Panc1 (cell line): ENCODE measurements around the gene PARD3. TPM values are rescaled to one million over a fixed set of nuclear protein-coding genes. Genes with fewer than 3 reads are reported as not detected.

ENCODE experiments used
- ATAC-seq: fragments of 200-7000 bp; cut with Tn5 transposase; 2 replicates; pipeline ENCODE4 v1.9.1; 2020; ENCODE audit warnings: mild to moderate bottlenecking, moderate library complexity
- BruUV-seq: library from RNA; stranded (reverse); fragments of 400-500 nt; replicated peaks from 2 replicates; lab custom pipeline; 2021; lab: Mats Ljungman, UMichigan
- CTCF ChIA-PET: fragments of 300-600 bp; sonication (Branson Sonifier 250); formaldehyde crosslinking; loops from one replicate; lab custom pipeline; 2022; ENCODE audit warnings: antibody characterized with exemption; lab: Charles Lee
- POLR2A ChIA-PET: fragments of 300-600 bp; sonication (Branson Sonifier 250); formaldehyde crosslinking; loops from one replicate; lab custom pipeline; 2022; ENCODE audit warnings: antibody characterized with exemption; lab: Charles Lee
- DNase-seq: peaks from one replicate; pipeline ENCODE4 v3.0.0-alpha.2; 2010; ENCODE audit warnings: low read depth, low spot score
- H3K27ac ChIP-seq: 2 replicates; pipeline ENCODE4 v1.5.1; 2011; ENCODE audit warnings: mild to moderate bottlenecking, low read length, inconsistent platforms
- H3K27me3 ChIP-seq: fragments of 200-500 bp; sonication (Bioruptor generic); 2 replicates; pipeline ENCODE4 v1.6.0; 2014; ENCODE audit warnings: low read length, inconsistent platforms; ENCODE audit not compliant: control insufficient read depth, insufficient read depth
- H3K36me3 ChIP-seq: fragments of 200-500 bp; sonication (Bioruptor generic); 2 replicates; pipeline ENCODE4 v1.5.1; 2014; ENCODE audit warnings: inconsistent platforms, mild to moderate bottlenecking, low read length, moderate library complexity; ENCODE audit not compliant: control insufficient read depth, insufficient read depth
- H3K4me1 ChIP-seq: 2 replicates; pipeline ENCODE4 v1.5.1; 2011; ENCODE audit warnings: inconsistent platforms, mild to moderate bottlenecking, low read length, moderate library complexity; ENCODE audit not compliant: control insufficient read depth, insufficient read depth
- H3K4me3 ChIP-seq, 2 experiments: 2 replicates each; pipeline ENCODE4 v1.5.1; 2011 to 2012; ENCODE audit warnings: low read depth in 2 of 2, low read length in 2 of 2, mild to moderate bottlenecking in 2 of 2, inconsistent platforms in 1 of 2, moderate library complexity in 1 of 2
- H3K9me3 ChIP-seq: fragments of 200-500 bp; sonication (Bioruptor generic); 2 replicates; pipeline ENCODE4 v1.5.1; 2014; ENCODE audit warnings: low read depth, mild to moderate bottlenecking, inconsistent platforms, low read length, moderate library complexity; ENCODE audit not compliant: control insufficient read depth, insufficient read depth
- CTCF ChIP-seq: fragments of 450-650 bp; IDR thresholded peaks from 2 replicates; pipeline ENCODE4 v1.5.1; 2017; ENCODE audit warnings: mild to moderate bottlenecking
- POLR2AphosphoS5 ChIP-seq: IDR thresholded peaks from 2 replicates; pipeline ENCODE4 v1.6.1; 2012; ENCODE audit warnings: mild to moderate bottlenecking, low read depth, low read length, moderate library complexity
- REST ChIP-seq, 2 experiments: IDR thresholded peaks; 2 replicates each; pipeline ENCODE4 v1.6.1; 2011 to 2012; ENCODE audit warnings: low read depth in 2 of 2, control low read depth in 1 of 2, low read length in 1 of 2, mild to moderate bottlenecking in 1 of 2, moderate library complexity in 1 of 2; ENCODE audit not compliant: insufficient read depth in 1 of 2
- SIN3A ChIP-seq: IDR thresholded peaks from 2 replicates; pipeline ENCODE4 v1.6.1; 2012; ENCODE audit warnings: low read depth, mild to moderate bottlenecking, low read length, moderate library complexity, borderline replicate concordance; ENCODE audit not compliant: insufficient read depth
- TCF7L2 ChIP-seq: IDR thresholded peaks from 2 replicates; pipeline ENCODE4 v1.6.1; 2011; ENCODE audit warnings: mild to moderate bottlenecking, low read depth, low read length, inconsistent platforms
- in situ Hi-C: cut with HindIII; loops from 2 replicates; pipeline ENCODE4 v1.10.0; 2016; ENCODE audit warnings: low sequenced_read_pairs, low pct_unique_long_range_greater_than_20kb
- intact Hi-C: fragments of 100-400 bp; cut with micrococcal nuclease; formaldehyde crosslinking; loops from one replicate; pipeline ENCODE4 v1.10.0; 2022; ENCODE audit not compliant: unreplicated experiment
- total RNA-seq: library from RNA; stranded (reverse); gene quantifications from one replicate; pipeline ENCODE4 v1.2.1, GENCODE V29; 2021; ENCODE audit not compliant: unreplicated experiment

Gene PARD3
- total RNA-seq, 1 experiment from 2014 or later = 29.8 TPM

- no peaks in the 10 kb centered on the region for H3K9me3 ChIP-seq
- H3K27me3 ChIP-seq = no peaks in the 10 kb centered on the region
- no peaks in the 10 kb centered on the region for H3K36me3 ChIP-seq
- ChIA-PET POLR2A (no interaction called here), CTCF (interaction anchor here (0.5 kb wide), 1 partner anchor 174 kb away, joined by 5 read pairs; no protein-coding TSS in a partner anchor)
- TF ChIP-seq TCF7L2 = no peak
- no peak for TF ChIP-seq CTCF
- TF ChIP-seq SIN3A = no peak
- no TSS peak for BruUV-seq
- intact Hi-C loops (no loop called here), in situ Hi-C loops (no loop called here)
- no peaks in the 10 kb centered on the region for H3K4me1 ChIP-seq
- DNase-seq = no peak
- ATAC-seq = no peak
- H3K27ac ChIP-seq = no peak overlapping the region
- H3K4me3 ChIP-seq = no peak overlapping the region
These were observed 415.0 kb downstream of the PARD3 start for GRCh38 chr10:34400075-34400474.

GRCh38 chr10:34399013-34399412 is 416.1 kb downstream of the PARD3 start:
- DNase-seq (no peak), ATAC-seq (no peak)
- no TSS peak for BruUV-seq
- TF ChIP-seq SIN3A = no peak
- no peak for TF ChIP-seq CTCF
- no peak for TF ChIP-seq TCF7L2
- TF ChIP-seq POLR2AphosphoS5 = no peak
- TF ChIP-seq REST (IDR thresholded peaks at IDR 0.05; ENCODE audit: insufficient read depth in 1 of 2, low read depth in 2 of 2, low read length in 1 of 2) = no peak
- no peaks in the 10 kb centered on the region for H3K36me3 ChIP-seq
- no peaks in the 10 kb centered on the region for H3K9me3 ChIP-seq
- intact Hi-C loops (no loop called here), in situ Hi-C loops (no loop called here)
- H3K4me1 ChIP-seq = no peaks in the 10 kb centered on the region
- ChIA-PET CTCF (no interaction called here), POLR2A (no interaction called here)
- no peak overlapping the region for H3K27ac ChIP-seq
- no peaks in the 10 kb centered on the region for H3K27me3 ChIP-seq
- no peak overlapping the region for H3K4me3 ChIP-seq
